ENCODE data around the gene TCF23.

- TF ChIP-seq ZNF510 (tag by site-specific recombination; IDR thresholded peaks at IDR 0.05; ENCODE audit: insufficient replicate concordance) (no peak), ZNF140 (tag by site-specific recombination; IDR thresholded peaks at IDR 0.05) (no peak), CTCF (tag by site-specific recombination; IDR thresholded peaks at IDR 0.05) (no peak), ZFP41 (tag by site-specific recombination; IDR thresholded peaks at IDR 0.05; ENCODE audit: borderline replicate concordance) (no peak), ATF2 (tag by site-specific recombination; IDR thresholded peaks at IDR 0.05; ENCODE audit: low read depth) (no peak), ZNF398 (tag by site-specific recombination; IDR thresholded peaks at IDR 0.05) (no peak)
Observed at GRCh38 chr2:27121906-27122305, 26.9 kb upstream of the TCF23 start.

Measured in HEK293 (cell line).